Fibroblast of lung (primary cell): ENCODE measurements around the gene FGF1.

Experiments
- EZH2 ChIP-seq: IDR thresholded peaks from 2 replicates; pipeline ENCODE4 v1.5.1; 2012; ENCODE audit warnings: low read length, control low read depth, mild to moderate bottlenecking; ENCODE audit errors: missing control alignments
- TF ChIP-seq, protein P1 (sequence below), 2 donors: IDR thresholded peaks in 1 of 2; conservative IDR thresholded peaks in 1 of 2; 1 replicate in 1 of 2; 2 replicates in 1 of 2; pipeline ENCODE4 v1.5.1; 2011 to 2012; ENCODE audit warnings: low read length in 2 of 2, control low read depth in 1 of 2, inconsistent platforms in 1 of 2, low read depth in 1 of 2, mild to moderate bottlenecking in 1 of 2

GRCh38 chr5:142589720-142590119 is 96.2 kb downstream of the FGF1 start:
- TF ChIP-seq, protein P1, sequence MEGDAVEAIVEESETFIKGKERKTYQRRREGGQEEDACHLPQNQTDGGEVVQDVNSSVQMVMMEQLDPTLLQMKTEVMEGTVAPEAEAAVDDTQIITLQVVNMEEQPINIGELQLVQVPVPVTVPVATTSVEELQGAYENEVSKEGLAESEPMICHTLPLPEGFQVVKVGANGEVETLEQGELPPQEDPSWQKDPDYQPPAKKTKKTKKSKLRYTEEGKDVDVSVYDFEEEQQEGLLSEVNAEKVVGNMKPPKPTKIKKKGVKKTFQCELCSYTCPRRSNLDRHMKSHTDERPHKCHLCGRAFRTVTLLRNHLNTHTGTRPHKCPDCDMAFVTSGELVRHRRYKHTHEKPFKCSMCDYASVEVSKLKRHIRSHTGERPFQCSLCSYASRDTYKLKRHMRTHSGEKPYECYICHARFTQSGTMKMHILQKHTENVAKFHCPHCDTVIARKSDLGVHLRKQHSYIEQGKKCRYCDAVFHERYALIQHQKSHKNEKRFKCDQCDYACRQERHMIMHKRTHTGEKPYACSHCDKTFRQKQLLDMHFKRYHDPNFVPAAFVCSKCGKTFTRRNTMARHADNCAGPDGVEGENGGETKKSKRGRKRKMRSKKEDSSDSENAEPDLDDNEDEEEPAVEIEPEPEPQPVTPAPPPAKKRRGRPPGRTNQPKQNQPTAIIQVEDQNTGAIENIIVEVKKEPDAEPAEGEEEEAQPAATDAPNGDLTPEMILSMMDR (conservative IDR thresholded peaks at IDR 0.05 in 1 of 2, IDR thresholded peaks at IDR 0.05 in 1 of 2; ENCODE audit: low read depth in 1 of 2, low read length in 2 of 2): no peak
- no peak for TF ChIP-seq EZH2
